Testis (tissue), 2 donors: ENCODE results near the gene MRPS23.

ENCODE experiments used
- CTCF ChIP-seq, 3 experiments: fragments of 450-650 bp in 2 of 3; fragments of 200-600 bp in 1 of 3; sonication (generic) in 1 of 3; IDR thresholded peaks; one replicate each; pipeline ENCODE4 v1.5.1; 2016 to 2019; ENCODE audit warnings: antibody characterized with exemption in 3 of 3, mild to moderate bottlenecking in 2 of 3, moderate library complexity in 1 of 3
- POLR2A ChIP-seq: fragments of 450-650 bp; IDR thresholded peaks from one replicate; pipeline ENCODE4 v1.6.1; 2017; ENCODE audit warnings: antibody characterized with exemption, mild to moderate bottlenecking, moderate library complexity

- TF ChIP-seq POLR2A (no peak), CTCF (IDR thresholded peaks at IDR 0.05) (no peak)
Observed at GRCh38 chr17:57886020-57886419, 36.2 kb upstream of the MRPS23 start.
